Trophoblast cell (in vitro differentiated cells and primary cell): Measurements from ENCODE around the gene FNDC3B.

Experiments
- DNase-seq, 2 donors: peaks; one replicate each; pipeline ENCODE4 v3.0.0-alpha.2; 2016
- H2AFZ ChIP-seq: 2 replicates; pipeline ENCODE4 v1.6.1; 2013; ENCODE audit warnings: low read length, moderate library complexity, mild to moderate bottlenecking; ENCODE audit not compliant: insufficient read depth, poor library complexity
- H2AK5ac ChIP-seq: 2 replicates; pipeline ENCODE4 v1.6.1; 2013; ENCODE audit warnings: mild to moderate bottlenecking, low read length
- H2BK120ac ChIP-seq: 2 replicates; pipeline ENCODE4 v1.6.1; 2013; ENCODE audit warnings: low read length, mild to moderate bottlenecking, moderate library complexity; ENCODE audit not compliant: insufficient read depth, poor library complexity
- H2BK12ac ChIP-seq: 2 replicates; pipeline ENCODE4 v1.6.1; 2013; ENCODE audit warnings: mild to moderate bottlenecking, low read length, moderate library complexity
- H2BK5ac ChIP-seq: 2 replicates; pipeline ENCODE4 v1.6.1; 2013; ENCODE audit warnings: low read length, low read depth, moderate library complexity, mild to moderate bottlenecking; ENCODE audit not compliant: poor library complexity
- H3K14ac ChIP-seq: 2 replicates; pipeline ENCODE4 v1.6.1; 2013; ENCODE audit warnings: mild to moderate bottlenecking, low read length
- H3K18ac ChIP-seq: 2 replicates; pipeline ENCODE4 v1.6.1; 2013; ENCODE audit warnings: mild to moderate bottlenecking, low read length
- H3K23ac ChIP-seq: 2 replicates; pipeline ENCODE4 v1.6.1; 2013; ENCODE audit warnings: low read length
- H3K27ac ChIP-seq: 2 replicates; pipeline ENCODE4 v1.5.1; 2013; ENCODE audit warnings: low read depth, mild to moderate bottlenecking, inconsistent platforms, low read length, moderate library complexity
- H3K27me3 ChIP-seq: 2 replicates; pipeline ENCODE4 v1.6.1; 2013; ENCODE audit warnings: inconsistent platforms, mild to moderate bottlenecking, low read length, moderate library complexity; ENCODE audit not compliant: insufficient read depth
- H3K36me3 ChIP-seq, 2 experiments: 1 replicate in 1 of 2; 2 replicates in 1 of 2; pipeline ENCODE4 v1.6.1; 2013; ENCODE audit warnings: low read length in 2 of 2, mild to moderate bottlenecking in 2 of 2, moderate library complexity in 1 of 2; ENCODE audit not compliant: insufficient read depth in 2 of 2, control insufficient read depth in 1 of 2
- H3K4ac ChIP-seq: 2 replicates; pipeline ENCODE4 v1.6.1; 2013; ENCODE audit warnings: low read depth, mild to moderate bottlenecking, low read length, moderate library complexity
- H3K4me1 ChIP-seq, 2 experiments: 1 replicate in 1 of 2; 2 replicates in 1 of 2; pipeline ENCODE4 v1.6.1; 2013; ENCODE audit warnings: low read length in 2 of 2, mild to moderate bottlenecking in 2 of 2, moderate library complexity in 1 of 2; ENCODE audit not compliant: insufficient read depth in 2 of 2, control insufficient read depth in 1 of 2
- H3K4me2 ChIP-seq: 2 replicates; pipeline ENCODE4 v1.6.1; 2013; ENCODE audit warnings: inconsistent platforms, mild to moderate bottlenecking, low read length, moderate library complexity
- H3K4me3 ChIP-seq: 2 replicates; pipeline ENCODE4 v1.5.1; 2013; ENCODE audit warnings: mild to moderate bottlenecking, low read depth, low read length, inconsistent platforms
- H3K79me1 ChIP-seq: one replicate; pipeline ENCODE4 v1.6.1; 2013; ENCODE audit warnings: low read length
- H3K79me2 ChIP-seq: 2 replicates; pipeline ENCODE4 v1.6.1; 2013; ENCODE audit warnings: low read length, mild to moderate bottlenecking; ENCODE audit not compliant: control insufficient read depth, insufficient read depth, poor library complexity
- H3K9ac ChIP-seq: 2 replicates; pipeline ENCODE4 v1.6.1; 2013; ENCODE audit warnings: mild to moderate bottlenecking, low read length
- H3K9me3 ChIP-seq: 2 replicates; pipeline ENCODE4 v1.6.1; 2013; ENCODE audit warnings: low read depth, mild to moderate bottlenecking, control low read depth, inconsistent platforms, low read length; ENCODE audit not compliant: insufficient read depth
- H4K12ac ChIP-seq: 2 replicates; pipeline ENCODE4 v1.6.1; 2013; ENCODE audit warnings: low read depth, mild to moderate bottlenecking, low read length, moderate library complexity
- H4K8ac ChIP-seq: 2 replicates; pipeline ENCODE4 v1.6.1; 2013; ENCODE audit warnings: low read depth, mild to moderate bottlenecking, low read length, moderate library complexity
- H4K91ac ChIP-seq: one replicate; pipeline ENCODE4 v1.6.1; 2013; ENCODE audit warnings: low read depth, mild to moderate bottlenecking, low read length, moderate library complexity
- WGBS: extraction: QIAGEN DNeasy Blood & Tissue Kit; methylation state at CpG from one replicate; pipeline ENCODE4 v1.1.7; 2013; ENCODE audit warnings: missing lambda C conversion rate; ENCODE audit not compliant: insufficient read length, insufficient coverage; ENCODE audit errors: extremely low coverage; 5-methylcytosine and 5-hydroxymethylcytosine counted together

Gene FNDC3B

DNA sequence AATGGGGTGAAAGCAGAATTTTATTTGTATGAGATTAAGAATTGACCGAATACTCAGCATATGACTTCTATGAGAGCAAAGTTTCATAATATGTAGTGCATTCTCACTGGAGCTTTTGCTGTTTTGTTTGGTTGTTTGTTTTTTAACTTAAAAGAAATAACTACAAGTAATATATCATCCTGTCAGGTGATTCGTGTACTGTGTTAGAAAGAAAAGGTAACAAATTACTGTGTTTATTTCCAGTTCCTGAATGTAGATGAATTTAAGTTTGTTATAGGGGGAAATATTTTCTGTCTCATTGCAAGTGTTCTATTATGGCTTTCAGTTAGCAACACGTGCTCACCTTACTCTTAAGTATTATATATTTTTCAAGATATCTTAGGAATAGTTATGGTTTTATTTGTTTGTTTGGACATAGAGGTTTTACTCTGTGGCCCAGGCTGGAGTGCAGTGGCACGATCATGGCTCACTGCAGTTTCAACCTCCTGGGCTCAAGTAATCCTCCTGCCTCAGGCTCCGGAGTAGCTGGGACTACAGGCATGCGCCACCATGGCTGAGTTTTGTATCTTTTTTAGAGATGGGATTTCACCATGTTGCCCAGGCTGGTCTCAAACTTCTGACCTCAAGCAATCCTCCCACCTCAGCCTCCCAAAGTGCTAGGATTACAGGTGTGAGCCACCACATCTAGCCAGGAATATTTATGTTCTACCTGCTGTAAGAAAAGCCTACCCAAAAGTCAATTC, 125.4 kb downstream of the FNDC3B start:
- no peak overlapping the region for H3K18ac ChIP-seq
- H3K4me1 ChIP-seq, result peaks cover 5 to 10% of the 10 kb centered on the region in 2 experiments
- H3K27ac ChIP-seq, result no peak overlapping the region
- H3K14ac ChIP-seq, result no peak overlapping the region
- H2AK5ac ChIP-seq, result no peak overlapping the region
- DNase-seq, result peak in 1 of 2 donors; percentile 35
- no peak overlapping the region for H2AFZ ChIP-seq
- H4K8ac ChIP-seq, result no peak overlapping the region
- H4K91ac ChIP-seq, result no peak overlapping the region
- H3K79me2 ChIP-seq, result peaks cover 2% of the 10 kb centered on the region
- no peak overlapping the region for H3K4me2 ChIP-seq
- no peaks in the 10 kb centered on the region for H3K27me3 ChIP-seq
- no peak overlapping the region for H3K4me3 ChIP-seq
- no peaks in the 10 kb centered on the region for H3K9me3 ChIP-seq
- H2BK120ac ChIP-seq, result no peak overlapping the region
- H2BK5ac ChIP-seq, result no peak overlapping the region
- H4K12ac ChIP-seq, result peak overlapping the region; percentile 9
- no peaks in the 10 kb centered on the region for H3K36me3 ChIP-seq
- WGBS, result no CpG with 5 or more reads among the region's 6 CpGs
- H3K79me1 ChIP-seq, result peaks cover 3% of the 10 kb centered on the region
- no peak overlapping the region for H3K23ac ChIP-seq
- H3K4ac ChIP-seq, result peak overlapping the region; percentile 83
- no peak overlapping the region for H3K9ac ChIP-seq
- no peak overlapping the region for H2BK12ac ChIP-seq

- peak; percentile 53 to 82 for DNase-seq
- Histone ChIP-seq H3K4me2 (no peak overlapping the region), H2AK5ac (no peak overlapping the region), H2BK120ac (no peak overlapping the region), H3K27me3 (no peaks in the 10 kb centered on the region), H2BK5ac (peak overlapping the region; percentile 13), H4K8ac (no peak overlapping the region), H2AFZ (no peak overlapping the region), H3K27ac (no peak overlapping the region), H3K9ac (no peak overlapping the region), H3K4me3 (no peak overlapping the region), H4K91ac (no peak overlapping the region), H3K4me1 (peaks cover 8 to 13% of the 10 kb centered on the region in 2 experiments), H3K4ac (peak overlapping the region; percentile 62), H3K9me3 (no peaks in the 10 kb centered on the region), H3K18ac (peak overlapping the region; percentile 45), H3K14ac (no peak overlapping the region), H4K12ac (no peak overlapping the region), H3K36me3 (no peaks in the 10 kb centered on the region), H3K79me1 (peaks cover 3% of the 10 kb centered on the region), H3K23ac (no peak overlapping the region), H2BK12ac (no peak overlapping the region), H3K79me2 (peaks cover 4% of the 10 kb centered on the region)
- no CpG with 5 or more reads among the region's 6 CpGs for WGBS
Observed at GRCh38 chr3:172166261-172166660, 126.9 kb downstream of the FNDC3B start.

- Histone ChIP-seq H2BK120ac (no peak overlapping the region), H3K23ac (no peak overlapping the region), H2BK12ac (no peak overlapping the region), H2AFZ (no peak overlapping the region), H3K4me1 (peaks cover 8 to 13% of the 10 kb centered on the region in 2 experiments), H3K9ac (no peak overlapping the region), H3K4me2 (no peak overlapping the region), H3K4me3 (no peak overlapping the region), H3K18ac (no peak overlapping the region), H4K8ac (no peak overlapping the region), H2AK5ac (no peak overlapping the region), H4K12ac (no peak overlapping the region), H2BK5ac (no peak overlapping the region), H3K14ac (no peak overlapping the region), H3K27ac (no peak overlapping the region), H3K79me1 (peaks cover under 1% of the 10 kb centered on the region), H3K9me3 (no peaks in the 10 kb centered on the region), H4K91ac (no peak overlapping the region), H3K79me2 (peaks cover 4% of the 10 kb centered on the region), H3K27me3 (no peaks in the 10 kb centered on the region), H3K36me3 (no peaks in the 10 kb centered on the region), H3K4ac (no peak overlapping the region)
- 100% methylated on average over 1 of the region's 9 CpGs for WGBS
- no peak for DNase-seq
Observed at GRCh38 chr3:172166890-172167289, 127.5 kb downstream of the FNDC3B start.

DNA sequence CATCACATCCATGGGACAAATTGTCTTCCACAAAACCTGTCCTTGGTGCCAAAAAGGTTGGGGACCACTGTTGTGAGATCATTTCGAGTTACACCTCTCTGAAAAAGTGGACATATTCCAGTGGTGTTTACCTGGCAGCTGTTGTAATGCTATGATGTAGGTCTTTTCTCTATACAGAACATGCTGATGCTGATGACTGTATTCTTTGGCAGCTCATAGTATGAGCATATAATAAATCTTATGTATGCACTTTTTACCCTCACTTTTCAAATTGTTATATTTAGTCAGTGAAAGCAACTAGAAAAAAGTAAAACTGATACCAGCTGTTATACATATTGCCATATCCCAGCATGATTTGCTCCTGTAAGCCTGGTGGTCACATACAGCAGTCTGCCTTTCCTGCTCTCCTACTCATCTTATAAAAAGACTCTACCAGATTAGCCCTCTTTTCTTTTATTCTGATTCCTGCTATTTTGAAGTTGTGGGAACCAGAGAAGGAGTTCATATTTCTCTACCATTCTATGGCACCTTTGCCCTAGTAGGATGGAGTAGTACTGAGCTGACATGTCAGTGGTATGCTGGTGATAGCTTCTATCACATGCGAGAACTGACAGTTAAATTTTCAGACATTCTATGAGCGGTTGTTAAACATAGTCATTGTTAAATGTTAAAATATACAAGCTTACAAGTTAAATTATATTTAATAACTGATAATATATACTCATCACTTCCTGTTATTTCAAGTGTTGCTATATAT, 128.7 kb downstream of the FNDC3B start:
- WGBS, result no CpG with 5 or more reads among the region's 3 CpGs
- H3K79me1 ChIP-seq, result no peaks in the 10 kb centered on the region
- no peak overlapping the region for H3K18ac ChIP-seq
- no peak overlapping the region for H3K23ac ChIP-seq
- H3K79me2 ChIP-seq, result peaks cover 4% of the 10 kb centered on the region
- no peaks in the 10 kb centered on the region for H3K27me3 ChIP-seq
- H3K27ac ChIP-seq, result no peak overlapping the region
- H3K4me1 ChIP-seq, result peaks cover 8 to 13% of the 10 kb centered on the region in 2 experiments
- no peak overlapping the region for H3K9ac ChIP-seq
- peak in 1 of 2 donors; percentile 44 for DNase-seq
- no peak overlapping the region for H3K4me3 ChIP-seq
- no peak overlapping the region for H4K8ac ChIP-seq
- no peak overlapping the region for H3K4ac ChIP-seq
- H2AFZ ChIP-seq, result no peak overlapping the region
- no peak overlapping the region for H4K91ac ChIP-seq
- no peak overlapping the region for H2BK120ac ChIP-seq
- H3K9me3 ChIP-seq, result no peaks in the 10 kb centered on the region
- H2AK5ac ChIP-seq, result no peak overlapping the region
- H4K12ac ChIP-seq, result no peak overlapping the region
- no peak overlapping the region for H3K14ac ChIP-seq
- no peak overlapping the region for H3K4me2 ChIP-seq
- no peaks in the 10 kb centered on the region for H3K36me3 ChIP-seq
- H2BK5ac ChIP-seq, result no peak overlapping the region
- no peak overlapping the region for H2BK12ac ChIP-seq
